MM.1S (cell line): ENCODE results near the gene KRTAP29-1.

Experiments
- DNase-seq: peaks from one replicate; pipeline ENCODE4 v3.0.0-alpha.2; 2015
- H2AFZ ChIP-seq: fragments of 300-600 bp; sonication (generic); 2 replicates; pipeline ENCODE4 v1.6.0; 2016; ENCODE audit warnings: antibody characterized with exemption, low read length
- H3F3A ChIP-seq: fragments of 300-600 bp; sonication (generic); 2 replicates; pipeline ENCODE4 v1.6.1; 2016; ENCODE audit warnings: mild to moderate bottlenecking, antibody characterized with exemption, low read length, moderate library complexity, mixed read lengths; ENCODE audit not compliant: insufficient read depth
- H3K27ac ChIP-seq: fragments of 300-600 bp; sonication (generic); 2 replicates; pipeline ENCODE4 v1.5.1; 2016; ENCODE audit warnings: mild to moderate bottlenecking, low read length
- H3K27me3 ChIP-seq: fragments of 300-600 bp; sonication (generic); replicated peaks from 2 replicates; pipeline ENCODE4 v1.6.0; 2016; ENCODE audit warnings: low read length; ENCODE audit not compliant: insufficient read depth
- H3K36me3 ChIP-seq: fragments of 300-600 bp; sonication (generic); replicated peaks from 2 replicates; pipeline ENCODE4 v1.6.1; 2016; ENCODE audit warnings: mild to moderate bottlenecking, low read length, mixed read lengths; ENCODE audit not compliant: insufficient read depth
- H3K4me1 ChIP-seq: fragments of 300-600 bp; sonication (generic); 2 replicates; pipeline ENCODE4 v1.6.1; 2016; ENCODE audit warnings: low read length, mixed read lengths
- H3K4me2 ChIP-seq: fragments of 300-600 bp; sonication (generic); 2 replicates; pipeline ENCODE4 v1.6.0; 2016; ENCODE audit warnings: low read depth, low read length
- H3K4me3 ChIP-seq: fragments of 300-600 bp; sonication (generic); 2 replicates; pipeline ENCODE4 v1.5.1; 2016; ENCODE audit warnings: low read length, mixed read lengths
- H3K79me2 ChIP-seq: fragments of 300-600 bp; sonication (generic); 2 replicates; pipeline ENCODE4 v1.6.1; 2016; ENCODE audit warnings: mixed run types, low read length, mixed read lengths
- H3K9ac ChIP-seq: fragments of 300-600 bp; sonication (generic); 2 replicates; pipeline ENCODE4 v1.6.1; 2016; ENCODE audit warnings: low read length, mixed read lengths
- H3K9me2 ChIP-seq: fragments of 300-600 bp; sonication (generic); replicated peaks from 2 replicates; pipeline ENCODE4 v1.6.1; 2016; ENCODE audit warnings: mild to moderate bottlenecking, low read length, mixed read lengths; ENCODE audit not compliant: insufficient read depth
- H3K9me3 ChIP-seq: fragments of 300-600 bp; sonication (generic); replicated peaks from 2 replicates; pipeline ENCODE4 v1.6.1; 2016; ENCODE audit warnings: mild to moderate bottlenecking, low read length, mixed read lengths; ENCODE audit not compliant: insufficient read depth
- H4K20me1 ChIP-seq: fragments of 300-600 bp; sonication (generic); 2 replicates; pipeline ENCODE4 v1.6.1; 2016; ENCODE audit warnings: mild to moderate bottlenecking, low read length, moderate library complexity, mixed read lengths; ENCODE audit not compliant: insufficient read depth
- EZH2 ChIP-seq: fragments of 300-600 bp; sonication (generic); optimal IDR thresholded peaks from 2 replicates; pipeline ENCODE3; 2017; ENCODE audit warnings: low read depth, mild to moderate bottlenecking, antibody characterized with exemption, low read length, mixed read lengths
- EZH2phosphoT487 ChIP-seq: fragments of 300-600 bp; sonication (generic); IDR thresholded peaks from 2 replicates; pipeline ENCODE4 v1.6.1; 2018; ENCODE audit warnings: antibody characterized with exemption, low read length
- TF ChIP-seq, protein P1 (sequence below): fragments of 300-600 bp; sonication (generic); IDR thresholded peaks from 2 replicates; pipeline ENCODE4 v1.5.1; 2016; ENCODE audit warnings: antibody characterized with exemption, low read length, mixed read lengths

KRTAP29-1 gene

DNA sequence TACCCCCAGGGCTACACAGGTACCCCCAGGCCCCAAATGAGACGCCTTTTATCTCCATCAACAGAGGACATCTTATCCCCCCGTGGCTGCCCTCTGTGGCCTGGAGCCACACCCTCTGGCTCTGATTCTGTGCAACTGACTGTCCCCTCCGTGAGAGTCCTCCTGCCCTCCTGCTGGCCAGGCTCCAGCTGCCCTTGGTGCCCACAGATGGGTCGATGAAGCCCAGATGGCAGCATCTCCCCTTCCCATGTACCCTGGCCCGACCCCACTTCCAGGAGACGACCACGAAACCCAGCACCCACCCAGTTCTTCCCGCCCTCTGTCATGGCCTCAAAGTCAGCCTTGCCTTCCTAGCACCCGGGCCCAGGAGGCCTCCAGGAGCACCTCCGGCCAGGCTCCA, 22.5 kb upstream of the KRTAP29-1 start:
- Histone ChIP-seq H3K4me1 (no peaks in the 10 kb centered on the region), H3K4me2 (no peak overlapping the region), H2AFZ (no peak overlapping the region), H3F3A (no peaks in the 10 kb centered on the region), H3K9me2 (no peaks in the 10 kb centered on the region), H3K79me2 (no peaks in the 10 kb centered on the region), H3K27me3 (no peaks in the 10 kb centered on the region), H3K9ac (no peak overlapping the region), H3K9me3 (no peaks in the 10 kb centered on the region), H3K4me3 (no peak overlapping the region), H4K20me1 (no peaks in the 10 kb centered on the region), H3K36me3 (no peaks in the 10 kb centered on the region), H3K27ac (no peak overlapping the region)
- TF ChIP-seq EZH2phosphoT487 (no peak), EZH2 (no peak)
- TF ChIP-seq, protein P1, sequence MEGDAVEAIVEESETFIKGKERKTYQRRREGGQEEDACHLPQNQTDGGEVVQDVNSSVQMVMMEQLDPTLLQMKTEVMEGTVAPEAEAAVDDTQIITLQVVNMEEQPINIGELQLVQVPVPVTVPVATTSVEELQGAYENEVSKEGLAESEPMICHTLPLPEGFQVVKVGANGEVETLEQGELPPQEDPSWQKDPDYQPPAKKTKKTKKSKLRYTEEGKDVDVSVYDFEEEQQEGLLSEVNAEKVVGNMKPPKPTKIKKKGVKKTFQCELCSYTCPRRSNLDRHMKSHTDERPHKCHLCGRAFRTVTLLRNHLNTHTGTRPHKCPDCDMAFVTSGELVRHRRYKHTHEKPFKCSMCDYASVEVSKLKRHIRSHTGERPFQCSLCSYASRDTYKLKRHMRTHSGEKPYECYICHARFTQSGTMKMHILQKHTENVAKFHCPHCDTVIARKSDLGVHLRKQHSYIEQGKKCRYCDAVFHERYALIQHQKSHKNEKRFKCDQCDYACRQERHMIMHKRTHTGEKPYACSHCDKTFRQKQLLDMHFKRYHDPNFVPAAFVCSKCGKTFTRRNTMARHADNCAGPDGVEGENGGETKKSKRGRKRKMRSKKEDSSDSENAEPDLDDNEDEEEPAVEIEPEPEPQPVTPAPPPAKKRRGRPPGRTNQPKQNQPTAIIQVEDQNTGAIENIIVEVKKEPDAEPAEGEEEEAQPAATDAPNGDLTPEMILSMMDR: no peak
- DNase-seq: no peak

DNA sequence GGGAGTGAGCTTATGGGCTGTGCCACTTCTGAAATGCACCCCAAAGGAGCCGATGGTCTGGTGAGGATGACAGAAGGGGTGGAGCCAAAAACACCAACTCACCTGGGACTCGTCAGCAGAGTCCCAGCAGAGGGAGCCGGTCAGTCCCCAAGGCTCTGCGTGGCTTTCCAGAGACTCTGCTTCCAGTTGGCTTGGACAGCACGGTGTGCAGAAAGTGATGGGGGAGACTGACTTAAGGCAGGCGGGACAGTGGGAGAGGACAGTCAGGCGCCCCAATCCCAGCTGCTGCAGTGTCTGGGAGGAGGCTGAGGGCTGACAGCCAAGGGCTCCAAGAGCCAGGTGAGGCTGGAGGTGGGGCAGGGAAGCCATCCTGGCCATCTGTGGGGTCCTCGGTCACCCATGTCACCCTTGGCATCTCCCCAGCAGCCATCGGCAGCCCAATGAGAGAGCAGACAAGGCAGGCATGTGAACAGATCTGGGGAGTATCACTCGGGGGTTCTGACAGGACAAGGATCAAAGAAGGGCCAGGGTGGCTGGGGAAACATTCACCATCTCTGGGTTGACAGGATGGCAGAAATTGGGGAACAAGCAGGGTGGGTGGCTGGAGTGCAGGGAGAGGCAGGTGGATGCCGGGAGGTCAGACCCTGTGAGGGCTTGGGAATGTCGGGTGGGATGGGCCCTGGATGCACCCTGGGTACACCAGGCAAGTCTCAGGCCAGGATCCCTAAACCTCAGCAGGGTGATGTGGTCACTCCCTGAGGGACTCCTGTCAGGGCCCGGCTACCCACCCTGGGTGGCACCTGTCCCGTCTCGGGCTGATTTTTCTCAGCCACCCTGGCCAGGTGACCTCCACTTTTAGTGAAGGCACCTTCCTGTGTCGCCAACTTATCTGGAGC, 21.8 kb upstream of the KRTAP29-1 start:
- no peak overlapping the region for H3K9ac ChIP-seq
- TF ChIP-seq EZH2phosphoT487: no peak
- TF ChIP-seq, protein P1: peak; percentile 49
- TF ChIP-seq EZH2: no peak
- H3K4me2 ChIP-seq: no peak overlapping the region
- H2AFZ ChIP-seq: no peak overlapping the region
- no peak overlapping the region for H3K4me3 ChIP-seq
- no peaks in the 10 kb centered on the region for H3K27me3 ChIP-seq
- DNase-seq: peak; percentile 23
- H3K9me2 ChIP-seq: no peaks in the 10 kb centered on the region
- H3K4me1 ChIP-seq: no peaks in the 10 kb centered on the region
- H3K79me2 ChIP-seq: no peaks in the 10 kb centered on the region
- H3K36me3 ChIP-seq: no peaks in the 10 kb centered on the region
- H4K20me1 ChIP-seq: no peaks in the 10 kb centered on the region
- no peak overlapping the region for H3K27ac ChIP-seq
- no peaks in the 10 kb centered on the region for H3F3A ChIP-seq
- no peaks in the 10 kb centered on the region for H3K9me3 ChIP-seq

DNA sequence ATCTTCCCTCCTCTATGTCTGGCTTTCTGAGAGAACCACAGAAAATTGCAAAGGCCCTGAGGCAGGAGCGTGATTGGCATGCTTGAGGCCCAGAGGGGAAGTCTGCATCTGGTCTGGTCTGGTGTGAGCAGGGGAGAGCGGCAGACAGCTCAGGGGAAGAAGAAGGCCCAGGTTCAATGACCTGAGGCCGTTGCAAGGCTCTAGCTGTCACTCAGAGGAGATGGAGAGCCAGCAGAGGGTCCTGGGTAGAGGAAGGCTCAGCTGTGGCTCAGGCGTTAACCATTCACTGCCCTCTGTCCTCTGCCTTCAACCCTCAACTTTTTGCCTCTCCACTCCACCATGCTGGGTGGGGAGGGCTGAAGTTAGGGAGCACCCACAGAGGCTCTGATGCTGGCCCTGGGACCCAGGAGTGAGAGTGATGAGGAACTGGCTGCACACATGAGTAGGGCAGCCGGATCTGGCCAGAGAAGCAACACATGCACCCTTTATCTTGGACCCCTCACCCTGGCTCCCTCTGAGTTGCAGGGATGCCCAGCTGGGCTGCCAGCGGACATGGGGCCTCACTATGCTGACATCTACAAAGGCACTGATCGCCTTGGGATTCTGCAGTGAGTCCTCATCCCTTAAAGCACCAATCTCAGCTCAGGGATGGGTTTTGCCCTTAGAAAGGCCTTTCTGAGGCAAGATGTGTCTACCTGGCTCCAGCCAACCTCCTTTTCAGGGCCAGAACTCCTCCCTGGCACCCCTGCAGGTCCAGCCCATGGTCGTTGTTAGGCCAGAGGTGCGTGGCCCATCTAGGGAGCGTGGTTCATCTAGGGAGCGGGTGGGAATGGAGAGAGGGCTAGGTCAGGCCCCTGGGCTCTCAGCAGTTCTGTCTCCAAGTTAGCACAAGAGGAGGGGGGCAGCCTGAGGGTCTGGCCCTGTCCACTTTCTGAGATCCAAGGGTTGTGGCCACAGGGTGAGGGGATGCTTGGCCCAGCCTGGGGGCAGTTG, 20.5 kb upstream of the KRTAP29-1 start:
- Histone ChIP-seq H3K4me2 (no peak overlapping the region), H4K20me1 (no peaks in the 10 kb centered on the region), H2AFZ (no peak overlapping the region), H3K79me2 (no peaks in the 10 kb centered on the region), H3K36me3 (no peaks in the 10 kb centered on the region), H3K4me3 (no peak overlapping the region), H3K27me3 (no peaks in the 10 kb centered on the region), H3K9me3 (no peaks in the 10 kb centered on the region), H3F3A (no peaks in the 10 kb centered on the region), H3K4me1 (no peaks in the 10 kb centered on the region), H3K9me2 (no peaks in the 10 kb centered on the region), H3K27ac (no peak overlapping the region), H3K9ac (no peak overlapping the region)
- TF ChIP-seq EZH2phosphoT487 (no peak), EZH2 (no peak)
- DNase-seq: no peak
